Measurements from ENCODE around the gene IER5.

The IER5 gene

GRCh38 chr1:181135815-181136737 is 47.6 kb downstream of the IER5 start:
- no peak for DNase-seq

GRCh38 chr1:181136738-181137122 is 48.2 kb downstream of the IER5 start:
- DNase-seq = no peak

GRCh38 chr1:181137217-181137743 is 48.8 kb downstream of the IER5 start:
- no peak for DNase-seq

- DNase-seq = no peak
Observed at GRCh38 chr1:181139631-181140061, 51.1 kb downstream of the IER5 start.

- no peak for DNase-seq
Observed at GRCh38 chr1:181140398-181140797, 51.9 kb downstream of the IER5 start.

- no peak for DNase-seq
Observed at GRCh38 chr1:181140891-181141290, 52.4 kb downstream of the IER5 start.

GRCh38 chr1:181141431-181141910 is 53.0 kb downstream of the IER5 start:
- peak; percentile 55 for DNase-seq
